IPS-NIHi7 (cell line): ENCODE data around the gene COX6A2.

Experiments used
- DNase-seq: peaks from one replicate; pipeline ENCODE4 v3.0.0; 2012; ENCODE audit warnings: mixed read lengths; ENCODE audit errors: extremely low spot score

COX6A2 gene

DNA sequence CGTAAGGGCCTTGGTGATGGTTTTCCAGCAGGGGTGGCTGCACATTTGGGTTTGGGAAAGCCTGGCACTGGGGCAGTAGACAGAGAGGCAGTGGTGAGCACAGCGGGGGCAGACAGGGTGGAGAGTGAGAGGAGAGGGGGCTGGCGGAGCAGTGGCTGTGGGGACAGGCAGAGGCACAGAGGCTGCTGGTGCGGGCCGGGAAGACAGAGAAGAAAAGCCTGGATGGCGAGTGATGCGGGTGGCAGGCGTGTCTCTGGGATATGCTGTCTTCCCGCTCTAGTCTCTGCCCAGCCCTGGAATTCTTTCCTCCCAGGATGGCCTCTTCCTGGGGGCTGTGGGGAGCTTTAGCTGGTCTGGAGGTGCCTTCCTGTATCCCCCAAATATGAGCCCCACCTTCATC is 18.1 kb downstream of the COX6A2 start:
- DNase-seq = no peak

- no peak for DNase-seq
Observed at GRCh38 chr16:31409433-31409832, 18.7 kb downstream of the COX6A2 start.

GRCh38 chr16:31407406-31407805 is 20.8 kb downstream of the COX6A2 start:
- no peak for DNase-seq

DNA sequence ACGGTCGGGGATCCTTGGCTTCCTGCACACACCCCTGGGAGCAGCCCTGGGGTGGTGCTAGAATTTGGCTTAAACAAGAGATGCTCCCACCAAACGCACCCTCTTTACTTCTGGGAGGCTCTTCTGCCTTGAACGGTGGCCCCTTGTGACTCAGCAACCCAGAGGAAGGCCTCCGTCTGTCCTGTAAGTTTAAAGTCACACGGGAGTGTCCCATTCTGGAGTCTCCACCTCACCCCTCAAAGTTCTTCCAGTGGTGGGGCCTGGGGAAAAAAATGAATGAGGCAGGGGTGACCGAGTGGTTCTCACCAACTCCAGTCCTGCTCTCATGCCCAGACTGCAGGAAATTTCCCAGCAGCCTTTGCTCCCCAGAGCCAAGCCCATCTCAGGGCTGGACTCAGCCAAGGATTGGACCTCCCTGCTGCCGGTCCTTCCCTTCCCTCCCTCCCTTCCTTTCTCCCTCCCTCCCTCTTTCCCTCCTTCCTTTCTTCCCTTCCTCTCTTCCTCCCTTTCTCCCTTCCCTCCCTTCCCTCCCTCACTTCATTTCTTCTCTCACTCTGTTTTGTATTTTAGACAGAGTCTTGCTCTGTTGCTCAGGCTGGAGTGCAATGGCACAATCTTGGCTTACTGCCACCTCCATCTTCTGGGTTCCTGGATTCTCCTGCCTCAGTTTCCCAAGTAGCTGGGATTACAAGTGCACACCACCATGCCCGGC is 23.7 kb downstream of the COX6A2 start:
- no peak for DNase-seq

DNA sequence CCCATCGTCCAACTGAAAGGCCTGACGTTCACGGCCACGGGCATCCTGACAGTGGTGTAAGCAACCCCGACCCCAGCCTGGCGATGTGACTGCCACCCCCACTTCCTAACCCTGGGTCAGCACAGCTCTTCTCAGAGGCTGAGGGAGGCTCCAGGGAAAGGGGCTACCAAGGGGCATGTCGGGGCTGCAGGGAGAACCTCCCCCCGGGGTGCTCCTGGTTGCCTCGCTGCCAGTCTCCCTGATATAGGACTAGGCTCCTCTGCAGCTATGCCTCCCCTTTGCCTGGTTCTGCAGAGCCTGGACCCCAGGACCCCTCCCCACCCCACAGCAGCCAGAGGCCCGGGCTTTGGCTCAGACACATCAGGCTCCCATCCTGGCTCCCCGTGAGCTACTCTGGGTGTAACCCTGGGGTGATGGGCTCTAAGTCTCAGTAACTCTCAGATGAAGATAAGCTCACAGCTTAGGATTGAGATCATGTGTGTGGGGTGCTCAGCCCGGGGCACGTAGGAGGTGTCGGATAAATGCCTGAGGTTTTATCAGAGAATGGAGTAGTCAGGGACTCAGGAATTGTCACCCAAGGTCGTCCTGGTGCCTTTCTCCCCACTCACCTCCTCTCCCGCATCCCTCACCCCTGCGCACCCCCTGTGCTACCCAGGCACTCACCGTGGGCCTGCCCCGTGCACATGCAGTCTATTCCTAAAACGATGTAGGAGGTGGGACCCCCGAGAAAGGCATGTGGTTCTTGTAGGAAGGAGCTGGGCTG is 24.4 kb downstream of the COX6A2 start:
- no peak for DNase-seq

DNA sequence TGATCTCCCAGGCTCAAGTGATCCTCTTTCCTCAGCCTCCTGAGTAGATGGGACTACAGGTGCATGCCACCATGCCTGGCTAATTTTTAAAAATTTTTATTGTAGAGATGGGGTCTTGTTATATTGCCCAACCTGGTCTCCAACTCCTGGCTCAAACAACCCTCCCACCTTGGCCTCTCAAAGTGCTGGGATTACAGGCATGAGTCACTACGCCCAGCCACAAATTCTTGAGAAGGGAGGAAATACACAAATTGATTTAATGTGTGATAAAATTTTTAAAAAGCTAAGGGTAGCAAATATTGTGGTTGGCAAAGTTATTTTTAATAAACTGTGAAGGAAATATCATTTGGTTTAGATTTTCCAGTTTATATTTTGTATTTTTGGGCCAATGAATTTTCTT is 25.5 kb downstream of the COX6A2 start:
- DNase-seq = no peak

GRCh38 chr16:31401436-31401835 is 26.7 kb downstream of the COX6A2 start:
- no peak for DNase-seq

- no peak for DNase-seq
Observed at GRCh38 chr16:31400191-31400590, 28.0 kb downstream of the COX6A2 start.

- DNase-seq = no peak
Observed at GRCh38 chr16:31397701-31398100, 30.5 kb downstream of the COX6A2 start.

DNA sequence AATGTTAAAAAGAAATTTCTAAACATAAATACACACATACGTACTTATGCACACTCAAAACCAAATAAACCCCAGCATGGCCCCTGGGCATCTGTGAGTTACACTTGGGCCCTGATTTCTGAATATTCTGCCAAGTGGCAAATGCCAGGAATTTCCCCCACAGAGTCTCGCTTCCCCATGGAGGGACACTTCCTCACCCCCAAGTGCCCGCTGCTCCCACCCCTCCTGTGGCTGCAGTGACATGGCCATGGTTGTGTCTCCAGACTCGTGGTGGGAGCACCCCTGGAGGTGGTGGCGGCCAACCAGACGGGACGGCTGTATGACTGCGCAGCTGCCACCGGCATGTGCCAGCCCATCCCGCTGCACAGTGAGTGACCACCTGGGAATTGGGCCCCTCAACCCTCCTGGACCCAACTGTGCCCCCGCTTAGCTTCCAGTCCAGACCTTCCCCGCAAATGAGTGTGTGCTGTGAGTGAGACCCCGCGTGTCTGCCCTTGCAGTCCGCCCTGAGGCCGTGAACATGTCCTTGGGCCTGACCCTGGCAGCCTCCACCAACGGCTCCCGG is 31.0 kb downstream of the COX6A2 start:
- DNase-seq = no peak

- DNase-seq = no peak
Observed at GRCh38 chr16:31395647-31396046, 32.5 kb downstream of the COX6A2 start.

- DNase-seq = no peak
Observed at GRCh38 chr16:31393056-31393455, 35.1 kb downstream of the COX6A2 start, which contains the start of gene ITGAD. ITGAD (plus strand) TSS chr16:31393335; CDS start chr16:31393361, 26 bp downstream.

- DNase-seq = no peak
Observed at GRCh38 chr16:31390504-31391041, 37.6 kb downstream of the COX6A2 start.

DNA sequence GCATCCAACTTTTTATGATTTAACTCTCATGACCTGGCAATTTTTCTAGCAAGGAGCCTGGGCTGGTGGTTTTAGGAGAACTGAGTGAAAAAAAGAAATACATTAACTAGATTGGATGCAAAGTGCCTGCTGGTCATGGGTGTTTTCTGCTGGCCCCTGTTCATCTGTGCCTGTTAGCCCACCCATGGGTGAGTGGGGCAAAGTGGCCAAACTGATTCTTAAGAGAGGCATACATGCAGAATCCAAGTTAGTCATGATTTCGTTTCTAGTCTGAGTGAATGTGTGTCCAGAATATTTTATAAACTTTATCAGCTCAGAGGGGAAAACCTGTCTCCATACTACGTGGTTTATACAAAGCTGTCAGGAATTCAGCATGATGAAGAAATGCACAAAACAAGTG is 39.6 kb downstream of the COX6A2 start:
- no peak for DNase-seq

DNA sequence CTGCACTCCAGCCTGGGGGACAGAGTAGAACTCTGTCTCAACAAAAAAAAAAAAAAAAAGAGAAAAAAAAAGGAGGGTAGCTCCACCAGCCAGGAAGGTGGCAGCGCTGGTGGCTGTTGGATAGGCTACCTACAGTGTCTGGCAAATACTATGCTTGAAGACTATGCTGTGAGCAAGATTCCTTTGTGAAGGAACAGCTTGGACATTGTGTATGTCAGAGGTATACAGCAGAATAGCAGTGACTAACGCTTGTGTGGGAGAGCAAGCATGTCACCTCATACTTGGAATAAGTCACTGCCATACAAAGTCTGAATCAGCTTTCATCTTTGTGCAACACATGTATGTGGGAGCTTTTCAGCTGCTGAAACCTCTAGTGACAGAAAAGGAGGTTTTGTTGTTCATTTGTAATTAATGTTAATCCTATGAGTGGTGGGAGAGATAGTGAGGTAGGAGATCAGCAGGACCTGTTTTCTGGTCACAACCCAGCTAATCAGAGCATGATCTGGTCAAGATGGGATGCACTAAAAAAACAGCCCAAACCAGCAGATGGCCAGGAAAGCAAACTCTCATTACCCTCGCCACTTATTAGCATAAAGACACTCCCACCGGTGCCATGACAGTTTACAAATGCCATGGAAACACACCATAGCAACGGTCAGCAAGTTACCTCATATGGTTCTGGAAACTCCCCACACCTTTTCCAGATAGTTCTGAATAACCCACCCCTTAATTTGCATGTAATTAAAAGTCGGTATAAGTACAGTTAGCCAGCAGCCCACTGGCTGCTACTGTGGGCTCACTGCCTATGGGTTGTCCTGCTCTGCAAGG is 41.8 kb downstream of the COX6A2 start:
- no peak for DNase-seq

DNA sequence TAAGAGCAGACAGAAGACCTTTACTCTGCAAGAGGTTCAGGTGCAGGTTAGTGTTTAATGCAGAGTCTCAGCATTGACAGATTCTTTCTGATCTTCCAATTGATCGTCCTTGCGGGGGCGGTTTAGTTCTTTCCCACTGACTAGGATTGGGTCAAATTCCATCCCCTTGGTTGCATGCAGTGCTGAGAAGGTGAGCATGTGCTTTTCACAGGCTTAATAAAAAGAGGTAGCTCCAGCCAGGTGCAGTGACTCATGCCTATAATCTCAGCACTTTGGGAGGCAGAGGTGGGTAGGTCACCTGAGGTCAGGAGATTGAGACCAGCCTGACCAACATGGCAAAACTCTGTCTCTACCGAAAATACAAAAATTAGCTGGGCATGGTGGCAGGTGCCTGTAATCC is 42.5 kb downstream of the COX6A2 start:
- DNase-seq = no peak

GRCh38 chr16:31382485-31383161 is 45.5 kb downstream of the COX6A2 start:
- DNase-seq = peak; percentile 93

GRCh38 chr16:31380201-31380600 is 48.0 kb downstream of the COX6A2 start:
- DNase-seq = no peak
